ENCODE measurements around the gene RASGEF1C. TPM values are rescaled to one million over a fixed set of nuclear protein-coding genes. Genes with fewer than 3 reads are reported as not detected.

Gene RASGEF1C
- total and polyA plus RNA-seq, 8 donors, result 0.20 to 6.8 (median 0.86) TPM; not detected in 4

DNA sequence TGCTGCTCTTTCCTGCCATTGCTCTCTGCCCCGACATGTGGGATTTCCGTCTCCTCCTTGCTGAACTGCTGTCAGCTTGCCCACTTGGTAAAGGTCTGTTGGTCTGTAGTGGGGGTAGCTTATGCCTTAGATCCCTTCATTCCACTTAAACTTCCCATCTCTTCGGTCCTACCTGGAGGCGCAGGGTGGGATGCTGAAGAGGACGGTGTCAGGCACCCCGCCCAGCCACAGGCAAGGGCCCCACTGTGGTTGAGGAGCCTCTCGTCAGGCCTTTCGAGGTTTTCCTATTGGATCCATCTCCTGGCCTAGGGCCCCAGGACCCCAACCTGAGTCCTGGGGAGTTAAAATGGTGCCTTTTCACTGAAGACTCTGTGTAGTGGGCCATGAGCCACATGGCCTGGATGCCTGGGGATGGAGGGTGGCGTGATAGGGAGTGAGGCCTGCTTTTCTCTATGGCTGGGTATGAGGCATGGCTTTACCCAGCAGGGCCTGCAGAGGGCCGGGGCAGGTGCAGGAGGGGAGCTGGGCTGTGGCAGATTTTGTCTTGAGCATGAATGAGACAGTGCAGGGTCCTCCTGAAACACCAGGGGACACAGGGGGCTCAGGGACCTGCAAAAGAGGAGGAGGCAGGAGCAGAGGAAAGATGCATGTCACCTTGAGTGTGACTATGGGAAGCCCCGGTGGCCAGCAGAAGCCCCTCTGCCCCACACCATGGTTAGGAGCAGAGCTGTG, 111.7 kb downstream of the RASGEF1C start:
- WGBS, 5 donors, result 83 to 92% (median 88%) methylated on average over 11 of the region's 11 CpGs
- Histone ChIP-seq H3K9me3 (no peaks in the 10 kb centered on the region), H3K27ac (no peak overlapping the region), H3K4me1 (no peaks in the 10 kb centered on the region), H3K4me3 (no peak overlapping the region), H3K36me3 (no peaks in the 10 kb centered on the region), H3K27me3 (peaks cover 0 to 20% (median 4%) of the 10 kb centered on the region in 3 donors)
- DNase-seq, result no peak
- TF ChIP-seq EP300 (IDR thresholded peaks at IDR 0.05) (no peak), POLR2A (IDR thresholded peaks at IDR 0.05) (no peak), POLR2AphosphoS5 (IDR thresholded peaks at IDR 0.05) (no peak)
- TF ChIP-seq, protein P1, sequence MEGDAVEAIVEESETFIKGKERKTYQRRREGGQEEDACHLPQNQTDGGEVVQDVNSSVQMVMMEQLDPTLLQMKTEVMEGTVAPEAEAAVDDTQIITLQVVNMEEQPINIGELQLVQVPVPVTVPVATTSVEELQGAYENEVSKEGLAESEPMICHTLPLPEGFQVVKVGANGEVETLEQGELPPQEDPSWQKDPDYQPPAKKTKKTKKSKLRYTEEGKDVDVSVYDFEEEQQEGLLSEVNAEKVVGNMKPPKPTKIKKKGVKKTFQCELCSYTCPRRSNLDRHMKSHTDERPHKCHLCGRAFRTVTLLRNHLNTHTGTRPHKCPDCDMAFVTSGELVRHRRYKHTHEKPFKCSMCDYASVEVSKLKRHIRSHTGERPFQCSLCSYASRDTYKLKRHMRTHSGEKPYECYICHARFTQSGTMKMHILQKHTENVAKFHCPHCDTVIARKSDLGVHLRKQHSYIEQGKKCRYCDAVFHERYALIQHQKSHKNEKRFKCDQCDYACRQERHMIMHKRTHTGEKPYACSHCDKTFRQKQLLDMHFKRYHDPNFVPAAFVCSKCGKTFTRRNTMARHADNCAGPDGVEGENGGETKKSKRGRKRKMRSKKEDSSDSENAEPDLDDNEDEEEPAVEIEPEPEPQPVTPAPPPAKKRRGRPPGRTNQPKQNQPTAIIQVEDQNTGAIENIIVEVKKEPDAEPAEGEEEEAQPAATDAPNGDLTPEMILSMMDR (IDR thresholded peaks at IDR 0.05), result no peak
- intact Hi-C loops (cut with DNase I; ENCODE audit: low total_unique reads), result no loop called here

DNA sequence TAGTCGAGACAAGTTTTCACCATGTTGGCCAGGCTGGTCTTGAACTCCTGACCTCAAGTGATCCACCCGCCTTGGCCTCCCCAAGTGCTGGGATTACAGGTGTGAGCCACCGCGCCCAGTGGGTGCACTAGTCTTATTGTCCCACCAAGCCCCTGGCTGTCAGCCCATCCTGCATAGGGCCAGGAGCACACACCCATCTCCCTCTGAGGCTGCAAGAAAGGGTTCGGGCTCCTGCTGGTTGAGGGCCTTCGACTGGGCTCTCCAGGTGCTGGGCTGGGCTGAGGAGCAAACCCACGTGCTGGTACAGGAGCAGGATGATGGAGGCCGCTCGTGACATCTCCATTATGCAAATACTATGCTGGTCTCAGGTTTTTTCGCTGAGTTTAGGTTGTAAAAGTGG, 112.4 kb downstream of the RASGEF1C start:
- Histone ChIP-seq H3K9me3 (no peaks in the 10 kb centered on the region), H3K36me3 (no peaks in the 10 kb centered on the region), H3K4me1 (peaks cover 0 to under 1% (median under 1%) of the 10 kb centered on the region in 4 donors), H3K27me3 (peaks cover 0 to 20% (median 4%) of the 10 kb centered on the region in 3 donors), H3K4me3 (no peak overlapping the region), H3K27ac (no peak overlapping the region)
- DNase-seq, result no peak
- TF ChIP-seq POLR2A (IDR thresholded peaks at IDR 0.05), result no peak
- intact Hi-C loops (cut with DNase I; ENCODE audit: low total_unique reads), result no loop called here
- 76 to 87% (median 86%) methylated on average over 8 to 10 of the region's 10 CpGs for WGBS, 5 donors

DNA sequence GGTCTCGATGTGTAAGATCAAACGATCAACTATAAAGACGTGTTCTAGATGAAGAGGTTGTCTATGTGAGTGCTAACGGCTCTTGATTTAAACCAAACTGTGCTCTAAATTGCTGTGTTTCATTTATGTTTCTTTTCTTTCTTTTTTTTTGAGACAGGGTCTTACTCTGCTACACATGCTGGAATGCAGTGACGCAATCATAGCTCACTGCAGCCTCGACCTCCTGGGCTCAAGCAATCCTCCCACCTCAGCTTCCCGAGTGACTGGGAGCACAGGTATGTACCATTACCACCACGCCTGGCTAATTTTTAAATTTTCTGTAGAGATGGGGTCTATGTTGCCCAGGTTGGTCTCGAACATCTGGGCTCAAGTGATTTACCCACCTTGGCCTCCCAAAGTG, 113.5 kb downstream of the RASGEF1C start:
- intact Hi-C loops (cut with DNase I; ENCODE audit: low total_unique reads), result no loop called here
- Histone ChIP-seq H3K36me3 (no peaks in the 10 kb centered on the region), H3K27me3 (peaks cover 0 to 12% (median 4%) of the 10 kb centered on the region in 3 donors), H3K4me3 (no peak overlapping the region), H3K9me3 (no peaks in the 10 kb centered on the region), H3K27ac (no peak overlapping the region), H3K4me1 (peaks cover 6 to 11% (median 10%) of the 10 kb centered on the region in 4 donors)
- no peak for DNase-seq
- TF ChIP-seq, protein P1 (IDR thresholded peaks at IDR 0.05), result no peak
- TF ChIP-seq POLR2AphosphoS5 (IDR thresholded peaks at IDR 0.05) (no peak), EP300 (IDR thresholded peaks at IDR 0.05) (no peak), POLR2A (IDR thresholded peaks at IDR 0.05) (no peak)
- WGBS, 5 donors, result 76 to 84% (median 81%) methylated on average over 9 of the region's 9 CpGs

DNA sequence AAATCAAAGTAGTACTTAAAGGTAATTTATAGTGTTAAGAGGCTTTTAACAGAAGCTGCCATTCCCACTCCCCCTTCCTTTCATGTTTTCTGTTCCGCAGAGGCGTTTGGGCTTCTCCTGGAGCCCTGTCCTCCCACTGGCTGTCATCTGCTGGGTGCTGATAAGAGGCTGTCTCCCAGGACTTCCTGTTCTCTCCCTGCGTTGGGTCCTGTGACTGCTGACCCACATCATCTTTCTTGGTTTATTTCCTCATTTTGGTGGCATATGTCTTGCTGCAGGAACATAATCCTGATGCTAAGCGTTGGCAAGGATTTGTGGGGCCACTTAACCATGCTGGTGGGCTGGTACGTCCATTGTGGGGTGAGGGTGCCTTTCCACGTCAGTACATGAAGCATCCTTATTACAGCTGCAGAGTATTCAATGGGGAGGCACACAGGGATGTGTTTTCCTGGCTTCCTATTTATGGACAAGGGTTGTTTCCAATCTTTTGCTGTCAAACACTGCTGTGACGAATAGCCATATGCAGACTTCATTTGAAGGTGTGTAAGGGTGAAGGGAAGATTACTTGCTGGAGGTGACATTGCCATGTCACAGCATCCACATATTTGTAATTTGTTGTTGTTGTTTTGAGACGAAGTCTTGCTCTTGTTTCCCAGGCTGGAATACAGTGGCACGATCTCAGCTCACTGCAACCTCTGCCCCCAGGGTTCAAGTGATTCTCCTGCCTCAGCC, 115.2 kb downstream of the RASGEF1C start:
- H3K9me3 ChIP-seq, result no peaks in the 10 kb centered on the region
- peaks cover 6 to 19% (median 16%) of the 10 kb centered on the region in 4 donors for H3K4me1 ChIP-seq
- no peak overlapping the region for H3K27ac ChIP-seq
- no peak overlapping the region for H3K4me3 ChIP-seq
- no peak for DNase-seq
- intact Hi-C loops (cut with DNase I; ENCODE audit: low total_unique reads), result no loop called here
- TF ChIP-seq POLR2A (IDR thresholded peaks at IDR 0.05), result no peak
- TF ChIP-seq EP300 (IDR thresholded peaks at IDR 0.05), result no peak
- TF ChIP-seq POLR2AphosphoS5 (IDR thresholded peaks at IDR 0.05), result no peak
- TF ChIP-seq, protein P1 (IDR thresholded peaks at IDR 0.05), result no peak
- H3K27me3 ChIP-seq, result no peaks in the 10 kb centered on the region
- 71 to 81% (median 75%) methylated on average over 9 of the region's 9 CpGs for WGBS, 5 donors
- H3K36me3 ChIP-seq, result no peaks in the 10 kb centered on the region
